GM04504 (cell line): Measurements from ENCODE around the gene AFDN.
"Not testable (repeated sequence)": the region's sequence is repeated elsewhere in the genome, so short reads cannot be mapped to it uniquely, and the experiment has no call there.

Source experiments
- DNase-seq: peaks from one replicate; pipeline ENCODE4 v3.0.0-alpha.2; 2012; ENCODE audit warnings: low read depth

Gene AFDN

GRCh38 chr6:167953551-167953950, 126.8 kb downstream of the AFDN start:
- DNase-seq: no peak

DNA sequence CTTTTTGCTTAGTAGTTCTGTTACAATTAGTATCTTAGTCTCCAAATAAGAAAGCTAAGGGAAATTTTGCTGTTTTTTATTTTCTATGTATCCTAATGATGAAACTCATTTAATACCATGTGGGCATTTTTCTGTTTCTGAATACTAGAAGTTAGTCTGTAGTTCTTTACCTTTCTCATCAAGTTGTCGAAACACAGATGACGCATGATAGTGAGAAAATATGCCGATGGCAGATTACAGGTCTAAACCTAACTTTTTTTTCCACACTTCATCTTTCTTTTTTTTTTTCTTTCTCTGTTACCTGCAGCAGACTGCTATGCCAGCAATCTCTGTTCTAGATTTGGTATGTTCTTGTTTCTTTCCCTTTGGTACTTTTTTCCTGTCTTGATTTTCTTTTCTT, 127.4 kb downstream of the AFDN start:
- no peak for DNase-seq

DNA sequence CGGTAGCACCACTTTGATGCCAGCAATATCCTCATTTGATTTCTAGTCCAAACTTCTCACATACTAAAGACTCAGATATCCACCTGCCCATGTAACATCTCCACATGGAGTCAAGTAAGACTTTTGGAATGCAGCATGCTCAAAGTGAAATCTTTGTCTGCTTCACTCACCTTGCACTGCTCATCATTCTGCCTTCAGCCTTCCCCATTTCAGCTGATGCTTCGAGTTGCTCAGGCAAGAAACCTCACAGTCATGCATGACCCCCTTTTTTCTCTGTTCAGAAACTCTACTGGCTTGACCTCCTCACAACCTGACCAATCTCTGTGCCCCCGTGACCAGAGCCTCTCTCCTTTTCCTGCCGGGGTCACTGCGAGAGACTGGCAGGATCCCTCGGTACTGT, 129.8 kb downstream of the AFDN start:
- DNase-seq: no peak

- DNase-seq: no peak
Measured at GRCh38 chr6:167956983-167957492, 130.3 kb downstream of the AFDN start.

GRCh38 chr6:167957626-167958025, 130.9 kb downstream of the AFDN start:
- DNase-seq: no peak

DNA sequence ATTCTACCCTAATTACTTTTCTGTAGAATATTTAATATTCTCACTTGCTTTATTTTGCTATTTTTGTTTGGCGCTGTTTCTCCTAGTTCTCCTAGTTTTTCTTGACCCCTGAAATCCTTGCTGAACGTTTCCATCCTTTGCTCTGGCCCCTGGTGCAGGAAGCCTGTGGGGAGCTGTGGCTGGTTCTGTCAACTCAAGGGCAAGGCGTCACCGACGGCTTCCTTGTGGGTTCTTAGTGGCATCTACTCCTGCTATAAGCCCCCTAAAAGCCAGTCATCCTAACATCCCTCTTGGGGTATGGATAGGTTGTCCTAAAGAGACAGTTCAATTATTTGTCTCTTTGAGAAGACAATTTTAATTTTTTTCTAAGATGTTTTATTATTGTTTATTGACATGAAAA, 133.9 kb downstream of the AFDN start:
- no peak for DNase-seq

DNA sequence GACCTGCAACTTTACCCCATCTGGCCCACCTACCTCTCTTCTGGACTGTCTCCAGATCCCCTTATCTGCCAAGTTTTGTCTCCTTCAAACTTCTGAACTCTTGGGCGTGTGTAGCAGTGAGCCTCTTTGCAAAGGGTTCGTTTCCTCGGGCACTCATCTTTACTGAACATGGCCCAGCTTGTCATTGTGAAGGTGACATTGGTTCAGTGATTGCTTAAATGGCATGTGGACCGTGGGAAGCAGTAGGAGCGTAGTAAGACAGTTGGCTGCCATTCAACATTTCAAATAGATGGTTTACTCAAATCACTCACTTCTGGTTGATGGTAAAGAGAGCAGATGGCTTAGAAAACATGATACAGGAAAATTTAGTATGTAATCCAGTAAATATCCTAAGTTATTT, 136.0 kb downstream of the AFDN start:
- DNase-seq: no peak

- DNase-seq: no peak
Measured at GRCh38 chr6:167963589-167964057, 136.9 kb downstream of the AFDN start.

- no peak for DNase-seq
Measured at GRCh38 chr6:167965592-167966539, 139.2 kb downstream of the AFDN start.

DNA sequence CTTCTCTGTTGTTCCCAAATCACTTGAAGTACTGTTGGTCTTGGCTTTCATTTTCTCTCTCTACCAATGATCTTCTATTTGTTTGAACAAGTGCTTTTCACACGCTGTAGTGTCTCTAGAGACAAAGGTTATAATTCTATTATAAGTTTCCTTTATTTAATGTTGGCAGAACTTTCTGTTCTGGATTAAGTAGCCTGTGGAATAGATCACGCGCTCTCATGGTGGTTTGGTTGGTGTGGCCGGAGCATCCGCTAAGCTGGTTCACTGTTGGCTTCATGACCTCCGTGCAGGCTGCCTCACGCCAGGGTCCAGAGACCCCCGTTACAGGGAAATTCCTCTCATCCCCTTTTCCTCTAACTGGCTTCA, 139.8 kb downstream of the AFDN start:
- no peak for DNase-seq

DNA sequence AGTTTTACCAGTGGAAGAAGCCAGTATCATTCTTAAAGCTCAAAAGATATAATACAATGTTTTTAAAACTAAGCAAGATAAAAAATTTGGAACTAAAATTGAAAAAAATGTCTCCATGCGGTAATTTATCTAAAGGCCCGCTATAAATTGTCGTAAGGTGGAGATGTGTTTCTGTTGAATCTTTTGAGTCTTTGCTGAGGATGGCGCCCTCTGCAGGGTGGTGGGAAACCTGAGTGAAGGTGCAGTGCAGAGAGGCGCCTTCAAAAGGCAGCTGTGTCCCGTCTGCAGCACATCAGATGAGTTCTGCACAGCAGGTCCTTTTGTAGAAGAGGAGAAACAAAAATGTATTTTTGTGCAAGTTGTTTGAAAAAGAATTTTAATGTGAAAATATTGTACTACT, 141.4 kb downstream of the AFDN start:
- DNase-seq: no peak

GRCh38 chr6:167970230-167970629, 143.5 kb downstream of the AFDN start:
- no peak for DNase-seq

- no peak for DNase-seq
Measured at GRCh38 chr6:167972193-167972592, 145.5 kb downstream of the AFDN start.

GRCh38 chr6:167973148-167973885, 146.6 kb downstream of the AFDN start:
- no peak for DNase-seq

- DNase-seq: no peak
Measured at GRCh38 chr6:167974640-167975344, 148.1 kb downstream of the AFDN start.

DNA sequence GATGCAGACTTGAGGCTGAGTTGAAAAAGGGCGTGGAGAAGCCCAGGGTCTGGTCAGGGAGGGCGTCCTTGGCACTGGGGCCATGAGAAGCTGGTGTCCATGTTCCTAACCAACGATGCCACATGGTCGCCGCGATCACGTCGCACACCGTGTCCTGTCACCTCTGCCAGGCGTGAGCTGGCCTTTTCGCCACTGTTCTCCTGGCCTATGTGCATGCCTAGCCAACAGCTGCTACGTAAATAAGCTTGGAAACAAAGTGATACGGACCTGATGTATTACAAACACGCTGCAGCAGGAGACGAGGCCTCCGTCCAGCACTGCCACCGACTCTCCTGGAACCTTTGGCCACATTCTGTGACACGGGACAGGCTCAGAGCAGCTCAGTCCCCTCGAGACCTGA, 148.7 kb downstream of the AFDN start:
- no peak for DNase-seq

DNA sequence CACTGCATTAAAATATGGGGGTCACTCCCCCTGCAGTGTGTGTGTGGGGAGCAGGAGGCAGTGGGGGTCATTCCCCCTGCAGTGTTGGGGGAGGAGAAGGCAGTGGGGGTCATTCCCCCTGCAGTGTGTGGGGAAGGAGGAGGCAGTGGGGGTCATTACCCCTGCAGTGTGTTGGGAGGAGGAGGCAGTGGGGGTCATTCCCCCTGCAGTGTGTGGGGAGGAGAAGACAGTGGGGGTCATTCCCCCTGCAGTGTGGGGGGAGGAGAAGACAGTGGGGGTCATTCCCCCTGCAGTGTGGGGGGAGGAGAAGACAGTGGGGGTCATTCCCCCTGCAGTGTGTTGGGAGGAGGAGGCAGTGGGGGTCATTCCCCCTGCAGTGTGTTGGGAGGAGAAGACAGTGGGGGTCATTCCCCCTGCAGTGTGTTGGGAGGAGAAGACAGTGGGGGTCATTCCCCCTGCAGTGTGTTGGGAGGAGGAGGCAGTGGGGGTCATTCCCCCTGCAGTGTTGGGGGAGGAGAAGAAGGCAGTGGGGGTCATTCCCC, 149.5 kb downstream of the AFDN start:
- not testable (repeated sequence) for DNase-seq

- no peak for DNase-seq
Measured at GRCh38 chr6:167976708-167977107, 150.0 kb downstream of the AFDN start.

DNA sequence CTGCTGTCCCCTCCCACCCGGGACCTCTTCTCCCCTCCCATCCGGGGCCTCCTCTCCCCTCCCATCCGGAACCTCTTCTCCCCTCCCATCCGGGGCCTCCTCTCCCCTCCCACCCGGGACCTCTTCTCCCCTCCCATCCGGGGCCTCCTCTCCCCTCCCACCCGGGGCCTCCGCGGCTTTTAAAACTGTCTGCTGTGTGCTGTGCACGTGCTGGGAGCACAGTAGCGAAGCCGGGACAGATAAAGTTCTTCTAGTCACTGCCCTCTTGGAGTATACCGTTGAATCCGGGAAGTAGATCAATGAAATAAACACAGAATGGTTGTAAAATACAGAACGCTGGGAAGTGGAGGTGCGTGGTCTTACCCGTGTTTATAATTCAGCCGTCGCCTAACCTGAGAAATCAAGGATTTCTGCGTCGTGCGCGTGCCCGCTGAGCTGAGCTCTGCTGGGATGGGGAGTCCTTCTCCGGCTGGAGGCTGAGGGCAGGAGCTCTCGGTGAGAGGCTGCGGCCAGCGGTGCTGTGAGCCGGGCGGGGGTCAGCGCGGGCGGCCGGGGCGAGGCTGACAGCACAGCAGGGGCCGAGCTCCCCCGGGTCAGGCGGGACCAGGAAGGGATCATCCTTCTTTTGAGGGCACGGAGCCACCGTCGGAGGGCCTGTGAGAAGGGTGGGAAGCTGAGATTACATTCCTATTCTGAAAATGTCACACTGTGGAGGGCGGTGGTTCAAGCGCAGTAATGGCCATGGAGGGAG, 151.2 kb downstream of the AFDN start:
- DNase-seq: no peak

DNA sequence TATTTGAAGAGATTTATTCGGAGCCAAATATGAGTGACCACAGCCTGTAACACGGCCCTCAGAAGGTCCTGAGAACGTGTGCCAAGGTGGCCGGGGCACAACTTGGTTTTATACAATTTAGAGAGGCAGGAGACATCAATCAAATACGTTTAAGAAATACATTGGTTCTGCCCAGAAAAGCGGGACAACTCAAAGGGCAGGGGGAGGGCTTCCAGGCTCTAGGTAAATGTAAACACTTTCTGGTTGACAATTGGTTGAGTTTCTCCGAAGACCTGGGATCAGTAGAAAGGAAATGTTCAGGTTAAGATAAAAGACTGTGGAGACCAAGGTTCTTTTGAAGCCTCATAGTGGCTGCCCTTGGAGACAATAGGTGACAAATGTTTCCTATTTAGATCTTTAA, 151.9 kb downstream of the AFDN start:
- no peak for DNase-seq

DNA sequence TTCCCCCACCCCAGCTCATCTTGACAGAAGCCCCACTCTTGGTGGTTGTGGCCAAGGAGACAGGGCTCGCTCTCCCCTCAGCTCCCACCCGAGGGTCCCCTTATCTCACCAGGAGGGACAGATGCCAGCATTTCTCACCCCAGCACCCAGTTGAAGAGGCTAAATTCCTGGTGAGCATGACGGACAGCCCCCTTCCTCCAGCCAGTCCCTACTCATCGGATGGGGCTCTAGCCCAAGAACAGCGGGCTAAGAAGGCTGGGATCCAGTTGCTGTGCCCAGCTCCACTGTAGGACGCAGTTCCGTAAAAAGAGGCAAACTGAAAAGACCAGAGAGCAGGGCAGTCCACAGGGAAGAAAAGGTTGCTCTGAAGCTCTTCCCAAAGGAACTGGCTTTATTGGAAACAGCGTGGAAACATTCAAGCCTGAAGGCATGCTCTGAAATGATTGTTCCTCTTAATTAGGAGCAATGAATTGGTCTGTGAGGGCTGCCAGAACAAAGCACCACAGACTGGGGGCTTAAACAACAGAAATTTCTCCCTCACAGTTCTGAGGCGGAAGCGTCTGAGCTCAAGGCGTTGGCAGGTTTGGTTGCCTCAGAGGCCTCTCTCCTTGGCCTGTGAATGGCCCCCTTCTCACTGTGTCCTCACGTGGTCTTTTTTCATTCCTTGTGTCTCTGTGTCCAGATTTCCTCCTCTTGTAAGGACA, 152.9 kb downstream of the AFDN start:
- DNase-seq: no peak
